ENCODE measurements around the gene RDX.
"Not testable (repeated sequence)": the region's sequence is repeated elsewhere in the genome, so short reads cannot be mapped to it uniquely, and the experiment has no call there.

RDX gene

DNA sequence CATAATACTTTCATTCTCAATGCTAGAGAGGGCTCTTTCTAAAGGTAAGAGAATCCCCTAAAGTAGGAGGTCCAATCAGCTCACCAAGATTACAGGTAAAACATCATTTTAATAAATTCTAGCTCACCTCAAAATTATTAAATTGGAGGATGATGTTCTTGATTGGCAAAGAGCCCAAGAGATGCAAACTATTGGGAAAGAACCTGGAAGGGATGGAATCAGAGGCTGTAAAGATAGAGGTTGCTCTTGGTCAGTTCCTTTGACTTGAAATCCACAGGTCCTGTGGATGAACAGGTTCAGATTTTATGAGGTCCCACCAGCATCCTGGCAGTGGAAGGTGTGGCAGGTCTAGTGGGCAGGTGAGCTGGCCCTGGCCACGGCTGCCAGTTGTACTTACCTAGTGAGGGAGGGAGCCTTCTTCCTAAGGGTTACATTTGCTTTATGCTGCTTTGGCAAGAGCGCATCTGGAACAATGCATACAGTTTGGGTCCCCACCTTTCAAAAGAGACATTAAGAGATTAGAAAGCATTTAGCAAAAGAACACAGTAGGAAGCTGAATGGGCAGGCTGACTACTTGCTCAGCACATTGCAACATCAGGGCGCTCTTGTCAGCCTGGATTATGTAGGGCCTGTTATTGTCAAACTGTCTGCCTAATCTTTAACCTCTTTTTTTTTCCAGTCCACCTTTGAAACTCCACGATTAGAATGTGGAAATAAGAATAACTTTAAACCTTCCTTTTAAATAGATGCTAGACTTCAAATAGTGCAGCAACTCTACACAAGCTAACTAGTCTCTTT lies 97.0 kb downstream of the RDX start:
- no peak for DNase-seq

DNA sequence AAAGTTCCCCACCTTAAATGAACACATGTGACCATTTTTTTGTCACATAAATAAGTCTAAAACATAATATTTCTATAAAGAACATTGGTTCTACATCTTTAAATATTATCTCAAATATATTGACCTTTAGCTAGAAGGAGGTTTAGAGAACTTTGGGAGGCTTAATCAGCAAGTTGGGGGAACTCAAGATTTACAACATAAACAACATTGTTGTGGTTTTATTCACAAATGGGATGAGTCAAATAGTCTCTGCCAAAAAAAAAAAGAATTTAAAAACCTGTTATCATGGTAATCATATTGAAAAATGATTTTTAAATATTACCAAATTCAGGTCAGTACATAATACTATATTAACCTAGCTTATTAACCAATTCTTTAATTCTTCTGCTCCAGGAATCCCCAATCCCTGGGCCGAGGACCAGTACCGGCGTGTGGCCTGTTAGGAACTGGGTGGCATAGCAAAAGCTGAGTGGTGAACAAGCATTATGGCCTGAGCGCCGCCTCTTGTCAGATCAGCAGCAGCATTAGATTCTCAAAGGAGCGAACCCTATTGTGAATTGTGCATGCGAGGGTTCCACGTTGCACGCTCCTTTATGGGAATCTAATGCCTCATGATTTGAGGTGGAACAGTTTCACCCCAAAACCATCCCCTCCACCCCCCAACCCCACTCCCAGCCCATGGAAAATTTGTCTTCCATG lies 98.2 kb downstream of the RDX start:
- DNase-seq = no peak

DNA sequence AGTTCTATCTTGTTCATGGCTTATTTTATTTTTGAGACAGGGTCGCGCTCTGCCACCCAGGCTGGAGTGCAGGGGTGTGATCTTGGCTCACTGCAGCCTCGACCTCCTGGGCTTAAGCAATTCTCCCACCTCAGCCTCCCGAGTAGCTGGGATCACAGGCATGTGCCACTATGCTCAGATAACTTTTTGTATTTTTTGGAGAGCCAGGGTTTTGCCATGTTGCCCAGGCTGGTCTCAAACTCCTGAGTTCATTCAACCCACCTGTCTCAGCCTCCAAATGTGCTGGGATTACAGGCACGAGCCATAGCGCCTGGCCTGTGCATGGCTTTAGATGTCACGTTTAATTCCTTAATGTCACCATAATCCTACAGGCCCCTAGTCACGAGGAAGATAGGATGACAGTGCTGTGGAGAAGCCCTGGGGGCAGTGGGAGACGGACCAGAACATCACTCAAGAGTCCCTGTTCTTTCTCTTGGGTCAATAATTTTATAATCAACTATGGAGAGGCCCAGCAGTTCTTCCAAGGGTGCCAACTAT lies 99.5 kb downstream of the RDX start:
- no peak for DNase-seq

DNA sequence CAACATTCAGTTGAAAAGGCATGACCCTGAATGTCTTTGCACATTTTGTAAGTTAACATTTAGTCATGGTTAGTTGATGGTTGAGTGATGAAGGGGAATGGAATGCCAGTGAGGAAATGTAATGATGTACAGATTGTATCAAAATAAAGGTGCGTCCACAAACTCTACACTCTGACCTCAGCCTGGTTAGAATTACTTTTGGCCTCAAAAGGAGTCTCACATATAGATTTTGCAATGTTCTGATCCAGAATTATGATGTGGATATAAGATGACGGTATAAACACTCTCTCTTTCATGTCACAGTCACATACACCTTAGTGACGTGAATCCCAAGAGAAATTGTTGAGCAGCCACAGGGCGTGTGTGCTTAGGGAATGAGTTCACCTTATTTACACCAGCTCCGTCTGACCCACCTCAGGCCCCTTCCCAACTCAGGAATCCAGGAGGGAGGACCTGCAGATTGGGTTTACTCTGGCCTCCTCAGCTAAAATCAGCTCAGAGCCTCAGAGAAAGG lies 100.1 kb downstream of the RDX start:
- DNase-seq = no peak

DNA sequence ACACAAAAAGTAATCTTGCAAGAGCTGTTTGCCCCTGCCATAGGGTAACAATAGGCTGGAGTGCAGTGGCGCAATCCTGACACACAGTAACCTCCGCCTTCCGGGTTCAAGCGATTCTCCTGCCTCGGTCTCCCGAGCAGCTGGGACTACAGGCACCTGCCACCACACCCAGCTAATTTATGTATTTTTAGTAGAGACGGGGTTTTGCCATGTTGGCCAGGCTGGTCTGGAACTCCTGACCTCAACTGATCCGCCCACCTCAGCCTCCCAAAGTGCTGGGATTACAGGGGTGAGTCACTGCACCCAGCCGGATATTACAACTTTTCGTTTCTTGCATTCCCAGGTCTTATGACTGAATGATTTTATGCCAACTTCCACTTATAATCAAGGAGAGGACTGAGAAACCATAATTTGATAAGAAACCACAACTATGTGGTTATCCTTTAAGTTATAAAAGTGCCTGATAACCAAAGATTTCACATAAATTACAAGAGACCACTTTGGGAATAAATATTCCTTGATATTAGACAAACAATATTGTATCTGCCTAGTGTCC lies 102.1 kb downstream of the RDX start:
- DNase-seq = not testable (repeated sequence)

- DNase-seq = not testable (repeated sequence)
Observed at GRCh38 chr11:110192604-110193282, 103.7 kb downstream of the RDX start.

DNA sequence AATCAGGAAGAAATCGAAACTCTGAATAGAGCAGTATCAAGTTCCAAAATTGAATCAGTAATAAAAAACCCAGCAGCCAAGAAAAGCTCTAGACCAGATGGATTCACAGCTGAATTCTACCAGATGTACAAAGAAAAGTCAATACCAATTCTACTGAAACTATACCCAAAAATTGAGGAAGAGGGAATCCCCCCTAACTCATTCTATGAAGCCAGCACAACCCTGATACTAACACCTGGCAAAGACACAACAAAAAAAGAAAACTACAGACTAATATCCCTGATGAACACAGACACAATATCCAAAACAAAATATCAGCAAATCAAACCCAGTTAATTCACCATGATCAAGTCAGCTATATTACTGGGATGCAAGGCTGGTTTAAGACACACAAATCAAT lies 105.5 kb downstream of the RDX start:
- no peak for DNase-seq

DNA sequence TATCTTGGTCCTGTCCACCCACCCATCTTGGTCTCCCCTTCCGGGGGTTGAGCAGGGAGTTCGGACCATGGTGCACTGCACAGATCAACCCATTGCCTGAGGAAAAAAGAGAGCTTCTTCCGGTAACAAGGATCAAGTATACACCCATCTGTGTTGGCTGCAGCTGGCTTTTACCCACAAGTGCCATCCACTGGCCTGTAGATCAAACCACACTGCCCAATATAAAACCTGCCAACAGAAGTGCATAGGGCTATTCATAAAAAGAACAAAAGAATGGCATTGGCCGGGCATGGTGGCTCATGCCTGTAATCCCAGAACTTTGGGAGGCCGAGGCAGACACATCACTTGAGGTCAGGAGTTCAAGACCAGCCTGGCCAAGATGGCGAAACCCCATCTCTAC lies 108.7 kb downstream of the RDX start:
- no peak for DNase-seq

DNA sequence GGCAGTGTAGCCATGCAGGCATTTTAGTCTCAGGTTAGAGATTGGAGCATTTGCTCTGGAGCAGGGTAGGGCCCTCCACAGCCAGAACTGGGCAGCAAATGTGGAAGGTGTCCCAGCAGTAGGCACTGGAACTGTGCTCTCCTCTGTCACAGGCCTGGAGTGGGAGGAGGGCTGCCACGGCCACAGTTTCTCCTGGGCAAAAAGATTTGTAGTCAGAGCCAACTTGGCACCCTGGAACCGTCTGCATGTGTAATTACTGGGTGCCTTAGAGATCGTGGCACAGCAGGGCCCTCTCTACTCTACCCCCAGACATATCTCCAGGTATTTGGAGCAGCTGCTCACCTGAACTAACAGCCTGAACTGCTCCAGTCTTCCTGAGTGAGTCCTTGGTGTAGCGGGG lies 109.5 kb downstream of the RDX start:
- no peak for DNase-seq

- no peak for DNase-seq
Observed at GRCh38 chr11:110186456-110186855, 110.0 kb downstream of the RDX start.

DNA sequence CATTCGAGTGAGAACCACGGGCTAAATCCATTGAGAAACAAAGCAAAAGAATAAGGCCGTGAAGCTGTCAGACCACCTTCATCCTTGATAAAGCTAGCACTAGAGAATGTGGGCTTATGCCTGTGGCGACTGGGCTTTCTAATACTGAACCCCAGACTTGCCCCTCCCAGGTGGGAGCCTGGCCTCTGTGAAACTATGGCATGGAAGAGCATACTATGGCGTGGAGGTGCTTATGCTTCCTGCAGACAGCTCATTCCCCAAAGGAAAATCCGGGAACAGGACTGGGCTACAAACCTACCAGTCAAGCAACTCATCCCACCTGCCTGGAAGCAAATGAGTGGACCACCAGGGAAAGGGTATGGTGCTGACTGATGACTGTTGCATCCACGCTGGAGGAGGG lies 110.8 kb downstream of the RDX start:
- no peak for DNase-seq

DNA sequence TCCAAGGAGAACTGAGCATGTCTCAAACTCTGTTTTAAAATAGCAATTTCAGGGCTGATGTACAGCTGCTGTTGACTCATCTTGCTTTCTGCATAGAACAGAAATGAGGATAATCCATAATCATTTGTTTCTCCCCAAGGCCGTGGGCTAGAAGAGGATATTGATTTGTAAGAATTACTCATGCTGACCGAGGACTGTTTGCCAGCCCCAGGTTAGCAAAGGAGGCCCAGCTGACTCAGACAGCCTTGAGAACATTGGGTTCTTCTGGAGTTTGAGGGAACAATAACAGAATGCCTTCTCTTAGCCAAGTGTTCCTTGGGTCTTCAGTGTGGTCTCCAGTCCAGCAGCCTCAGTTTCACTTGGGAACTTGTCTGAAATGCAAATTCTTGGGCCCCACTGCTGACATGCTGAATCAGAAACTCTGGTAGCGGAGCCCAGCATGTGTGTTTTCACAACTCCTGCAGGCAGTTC lies 111.3 kb downstream of the RDX start:
- DNase-seq = no peak

- DNase-seq = no peak
Observed at GRCh38 chr11:110184456-110184855, 112.0 kb downstream of the RDX start.

- no peak for DNase-seq
Observed at GRCh38 chr11:110182886-110183285, 113.5 kb downstream of the RDX start.

DNA sequence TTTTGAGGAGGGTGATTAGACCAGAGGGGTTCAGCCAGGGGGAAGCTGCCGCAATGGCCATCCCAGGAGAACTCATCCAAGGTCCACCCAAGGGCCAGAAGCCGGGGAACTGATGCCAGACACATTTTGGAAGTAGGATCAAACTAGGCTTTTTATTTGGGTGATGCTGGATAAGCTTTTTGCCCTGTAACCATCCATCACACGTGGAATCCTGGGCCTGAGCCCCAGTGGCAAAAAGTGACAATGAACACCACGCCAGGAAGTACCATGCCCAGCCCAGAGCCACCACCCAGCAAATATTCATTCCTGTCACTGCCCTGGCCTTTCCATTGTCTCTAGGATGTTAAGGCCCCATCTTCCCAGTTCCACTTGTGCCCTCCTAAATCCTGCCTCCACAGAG lies 117.3 kb downstream of the RDX start:
- DNase-seq = no peak

DNA sequence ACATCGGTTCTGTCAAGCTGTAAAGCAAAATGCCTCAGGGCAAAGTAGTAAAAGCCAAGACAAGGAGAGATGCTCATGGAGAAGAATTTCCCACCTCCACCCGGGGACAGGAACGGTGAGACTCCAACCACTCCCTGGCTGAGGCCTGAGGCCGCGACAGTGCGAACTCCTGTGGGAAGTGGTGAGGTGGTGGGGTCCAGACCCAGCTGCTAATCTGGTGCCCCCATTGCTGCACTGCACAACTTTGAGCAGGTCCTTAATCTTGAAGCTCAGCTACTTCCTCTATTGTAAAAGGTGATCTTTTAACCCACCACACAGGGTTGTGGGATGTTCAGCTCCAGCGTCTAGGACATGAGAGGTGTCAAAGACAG lies 119.3 kb downstream of the RDX start:
- DNase-seq = no peak

GRCh38 chr11:110176366-110177085 lies 119.9 kb downstream of the RDX start:
- no peak for DNase-seq

DNA sequence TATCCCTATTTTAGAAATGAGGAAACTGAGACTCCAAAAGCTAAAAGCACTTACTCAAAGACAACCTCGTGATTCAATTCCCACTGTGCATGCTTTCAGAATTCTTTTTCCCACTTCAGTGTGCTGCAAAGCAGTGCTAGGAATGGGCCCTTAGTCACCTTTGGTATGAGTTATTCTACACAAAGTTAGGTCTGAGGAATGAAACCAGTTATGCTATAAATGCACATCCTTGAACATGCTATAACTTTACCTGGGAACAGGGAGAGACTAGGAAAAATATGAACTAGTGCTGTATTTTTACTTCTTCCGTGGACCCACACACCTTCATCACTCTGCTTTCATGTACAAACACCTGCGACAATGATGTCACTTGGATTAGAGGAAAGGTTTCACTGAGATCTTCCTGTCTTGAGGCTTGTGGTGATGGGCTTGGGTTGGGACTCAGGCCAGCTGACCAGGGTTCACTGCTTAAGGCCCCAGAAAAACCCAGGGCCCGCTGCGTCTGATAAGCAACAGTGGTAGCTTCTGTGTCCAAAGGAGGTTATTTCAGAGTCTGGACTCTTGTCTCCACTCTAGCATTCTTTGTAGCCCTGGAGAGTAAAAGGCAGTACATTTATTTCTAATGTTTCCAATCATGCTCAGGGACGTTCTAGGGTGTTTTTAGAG lies 121.6 kb downstream of the RDX start:
- DNase-seq = no peak

DNA sequence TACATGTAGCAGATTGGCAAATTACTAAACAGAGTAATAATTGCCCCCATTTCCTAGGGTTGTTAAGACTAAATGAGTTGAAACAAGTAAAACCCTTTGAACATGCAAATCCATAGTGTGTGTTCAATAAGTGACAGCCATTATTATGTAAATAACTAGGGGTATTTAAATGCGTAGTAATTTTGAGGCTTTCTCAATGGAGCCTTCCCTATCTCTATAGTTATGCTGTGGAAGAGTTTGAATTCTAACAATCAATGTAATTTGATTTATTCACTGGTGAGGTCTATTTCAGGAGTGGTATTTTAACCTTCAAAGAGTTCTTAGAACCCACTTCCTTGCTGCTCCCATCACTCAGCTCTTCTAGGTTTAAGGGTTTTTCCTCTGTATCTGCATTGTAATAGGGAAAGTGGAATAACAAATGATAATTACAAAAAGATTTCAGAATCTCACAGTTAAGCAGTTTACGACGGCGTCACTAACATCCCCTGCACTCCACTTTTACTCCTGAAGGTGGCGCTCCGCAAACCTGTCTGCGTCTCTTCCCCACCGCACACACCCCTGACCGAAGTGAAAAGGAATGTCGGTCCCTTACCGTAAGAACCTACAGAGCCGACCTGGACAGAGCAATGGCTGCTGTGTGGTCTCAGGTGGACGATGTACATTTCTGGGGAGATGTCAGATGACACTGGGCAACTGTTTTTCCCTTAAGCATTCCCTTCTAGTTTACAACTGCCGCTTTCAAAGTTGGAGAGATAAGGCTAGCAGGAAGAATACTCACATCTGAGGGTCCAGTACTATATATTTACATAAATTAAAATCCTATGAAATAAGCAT lies 122.4 kb downstream of the RDX start:
- peak; percentile 10 for DNase-seq

- DNase-seq = no peak
Observed at GRCh38 chr11:110172468-110173065, 123.8 kb downstream of the RDX start.
